ENCODE data around the gene CDA. TPM values are rescaled to one million over a fixed set of nuclear protein-coding genes. Genes with fewer than 3 reads are reported as not detected.

CDA gene
- total and polyA plus RNA-seq, 9 of the 15 experiments (the other 6 are each of a cell fraction or from before 2014, with no cell fraction given): not detected

GRCh38 chr1:20604678-20605077 lies 15.8 kb downstream of the CDA start:
- Histone ChIP-seq H4K20me1 (replicated peaks; ENCODE audit: control insufficient read depth, insufficient read depth, low read length) (no peaks in the 10 kb centered on the region), H3K4me2 (ENCODE audit: insufficient read depth, low read length) (no peak overlapping the region), H3K27me3 (ENCODE audit: control insufficient read depth in 2 of 2, insufficient read depth in 2 of 2, low read length in 2 of 2) (peaks cover 20 to 24% of the 10 kb centered on the region in 2 experiments), H3K27ac (ENCODE audit: extremely low read depth, low read depth, low read length) (no peak overlapping the region), H2AFZ (ENCODE audit: low read depth, low read length) (no peak overlapping the region), H3K79me2 (ENCODE audit: control insufficient read depth, insufficient read depth, low read length) (no peaks in the 10 kb centered on the region), H3K36me3 (ENCODE audit: control insufficient read depth, insufficient read depth, low read length) (no peaks in the 10 kb centered on the region), H3K4me3 (no peak overlapping the region), H3K9ac (ENCODE audit: insufficient read depth in 1 of 2, low read depth in 2 of 2, low read length in 2 of 2) (no peak overlapping the region), H3K9me3 (replicated peaks; ENCODE audit: control insufficient read depth, insufficient read depth, low read depth, low read length) (no peaks in the 10 kb centered on the region), H3K4me1 (replicated peaks in 1 of 2; ENCODE audit: control insufficient read depth in 2 of 2, insufficient read depth in 2 of 2, low read length in 2 of 2) (no peaks in the 10 kb centered on the region; a peak in 1 of 5 replicates), H3K9me1 (ENCODE audit: control insufficient read depth, insufficient read depth, low read length) (no peaks in the 10 kb centered on the region)
- no TSS peak for BruUV-seq (replicated peaks)
- in situ Hi-C loops (cut with MboI) (no loop called here), intact Hi-C loops (cut with micrococcal nuclease) (no loop called here)
- WGBS (ENCODE audit: insufficient coverage, low coverage, missing lambda C conversion rate): 25% methylated on average over 7 of the region's 7 CpGs
- no peak for ATAC-seq
- DNase-seq (ENCODE audit: extremely low read depth in 1 of 4, low spot score in 3 of 4): no peak
- ChIA-PET POLR2A (interaction anchor here (1.7 kb wide), 1 partner anchor 29 kb away, joined by 5 read pairs; the partner anchor contains the start of gene PINK1), CTCF (ENCODE audit: low intra/inter-chr PET ratio) (no interaction called here)
- FAIRE-seq: no peak
- no peak for TF ChIP-seq XRCC4 (IDR thresholded peaks at IDR 0.05; ENCODE audit: extremely low read depth, insufficient read depth, insufficient read length)
- no peak for TF ChIP-seq ZFX (CRISPR knock-in tag; IDR thresholded peaks at IDR 0.05)
- no peak for TF ChIP-seq THRB (CRISPR knock-in tag; conservative IDR thresholded peaks at IDR 0.05)
- TF ChIP-seq FOXO4 (CRISPR knock-in tag; IDR thresholded peaks at IDR 0.05): no peak
- no peak for TF ChIP-seq HDAC1 (IDR thresholded peaks at IDR 0.05)
- no peak for TF ChIP-seq STAG1 (CRISPR knock-in tag; IDR thresholded peaks at IDR 0.05; ENCODE audit: borderline replicate concordance)
- TF ChIP-seq ZNF324 (CRISPR knock-in tag; IDR thresholded peaks at IDR 0.05): no peak
- TF ChIP-seq RBM22 (IDR thresholded peaks at IDR 0.05; ENCODE audit: low read depth, low read length, poor library complexity, severe bottlenecking): no peak
- TF ChIP-seq PRDM10 (IDR thresholded peaks at IDR 0.05; ENCODE audit: partially characterized antibody): no peak
- no peak for TF ChIP-seq ZNF655 (CRISPR knock-in tag; IDR thresholded peaks at IDR 0.05)
- TF ChIP-seq BRD4 (IDR thresholded peaks at IDR 0.05): no peak
- no peak for TF ChIP-seq ZNF134 (CRISPR knock-in tag; conservative IDR thresholded peaks at IDR 0.05)
- TF ChIP-seq ZBTB34 (CRISPR knock-in tag; IDR thresholded peaks at IDR 0.05): no peak
- TF ChIP-seq PHB2 (IDR thresholded peaks at IDR 0.05; ENCODE audit: low read depth): no peak
- TF ChIP-seq KLF6 (CRISPR knock-in tag; IDR thresholded peaks at IDR 0.05; ENCODE audit: borderline replicate concordance): no peak
